GM12873 (cell line): Measurements from ENCODE around the gene NAALADL2.

Experiments
- TF ChIP-seq, protein P1 (sequence below): IDR thresholded peaks from 2 replicates; pipeline ENCODE4 v1.5.1; 2012; ENCODE audit warnings: low read depth, mild to moderate bottlenecking, moderate library complexity, low read length, control low read depth; ENCODE audit not compliant: insufficient read depth; ENCODE audit errors: missing control alignments

The NAALADL2 gene

DNA sequence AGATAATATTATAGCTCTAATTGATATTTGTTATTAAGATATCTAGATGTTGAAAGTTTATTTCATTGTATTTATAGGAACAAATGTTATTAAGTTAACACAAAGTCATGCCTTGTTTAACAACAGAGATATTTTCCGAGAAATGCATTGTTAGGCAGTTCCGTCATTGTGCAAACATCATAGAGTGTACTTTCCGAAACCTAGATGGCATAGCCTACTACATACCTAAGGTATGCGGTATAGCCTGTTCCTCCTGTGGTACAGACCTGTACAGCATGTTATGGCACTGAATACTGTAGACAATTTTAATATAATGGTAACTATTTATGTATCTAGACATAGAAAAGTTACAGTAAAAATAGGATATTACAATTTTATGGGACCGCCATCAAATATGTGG, 114.3 kb downstream of the NAALADL2 start:
- TF ChIP-seq, protein P1, sequence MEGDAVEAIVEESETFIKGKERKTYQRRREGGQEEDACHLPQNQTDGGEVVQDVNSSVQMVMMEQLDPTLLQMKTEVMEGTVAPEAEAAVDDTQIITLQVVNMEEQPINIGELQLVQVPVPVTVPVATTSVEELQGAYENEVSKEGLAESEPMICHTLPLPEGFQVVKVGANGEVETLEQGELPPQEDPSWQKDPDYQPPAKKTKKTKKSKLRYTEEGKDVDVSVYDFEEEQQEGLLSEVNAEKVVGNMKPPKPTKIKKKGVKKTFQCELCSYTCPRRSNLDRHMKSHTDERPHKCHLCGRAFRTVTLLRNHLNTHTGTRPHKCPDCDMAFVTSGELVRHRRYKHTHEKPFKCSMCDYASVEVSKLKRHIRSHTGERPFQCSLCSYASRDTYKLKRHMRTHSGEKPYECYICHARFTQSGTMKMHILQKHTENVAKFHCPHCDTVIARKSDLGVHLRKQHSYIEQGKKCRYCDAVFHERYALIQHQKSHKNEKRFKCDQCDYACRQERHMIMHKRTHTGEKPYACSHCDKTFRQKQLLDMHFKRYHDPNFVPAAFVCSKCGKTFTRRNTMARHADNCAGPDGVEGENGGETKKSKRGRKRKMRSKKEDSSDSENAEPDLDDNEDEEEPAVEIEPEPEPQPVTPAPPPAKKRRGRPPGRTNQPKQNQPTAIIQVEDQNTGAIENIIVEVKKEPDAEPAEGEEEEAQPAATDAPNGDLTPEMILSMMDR = no peak

- TF ChIP-seq, protein P1 = no peak
Measured at GRCh38 chr3:174986685-174987084, 127.6 kb downstream of the NAALADL2 start.

DNA sequence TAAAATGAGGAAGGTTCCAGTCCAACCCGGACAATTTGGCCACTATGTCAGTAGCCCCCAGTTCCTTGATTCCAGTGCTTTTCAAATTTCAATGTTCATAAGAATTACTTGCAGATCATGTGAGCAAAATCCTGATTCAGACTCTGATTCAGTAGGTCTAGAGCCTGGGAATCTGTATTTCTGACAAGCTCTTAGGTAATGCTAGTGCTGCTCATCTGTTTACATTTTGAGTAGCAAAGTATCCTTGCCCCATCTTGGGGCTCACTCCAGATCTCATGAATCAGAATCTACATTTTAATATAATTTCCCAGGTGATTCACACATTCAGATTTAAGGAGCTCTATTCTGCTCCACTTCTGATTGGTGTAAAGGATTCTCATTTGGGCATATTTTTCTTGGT, 142.0 kb downstream of the NAALADL2 start:
- TF ChIP-seq, protein P1 = no peak

DNA sequence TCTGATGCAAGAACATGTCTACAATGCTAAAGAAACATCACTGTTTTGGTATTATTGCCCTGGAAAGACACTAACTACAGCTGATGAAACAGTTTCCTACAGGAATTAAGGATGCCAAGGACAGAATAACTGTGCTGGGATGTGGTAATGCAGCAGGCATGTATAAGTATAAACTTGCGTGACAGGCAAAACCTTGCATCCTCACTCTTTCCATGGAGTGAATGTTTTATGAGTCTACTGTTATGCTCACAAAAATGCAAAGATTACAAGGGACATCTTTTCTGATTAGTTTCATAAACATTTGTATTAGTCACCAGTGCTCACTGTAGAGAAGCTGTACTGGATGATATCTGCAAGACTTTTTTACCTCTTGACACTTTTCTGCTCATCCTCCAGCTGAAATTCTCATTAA, 143.6 kb downstream of the NAALADL2 start:
- TF ChIP-seq, protein P1 = no peak

- TF ChIP-seq, protein P1 = no peak
Measured at GRCh38 chr3:175003590-175003989, 144.5 kb downstream of the NAALADL2 start.

- TF ChIP-seq, protein P1 = no peak
Measured at GRCh38 chr3:175005193-175005592, 146.1 kb downstream of the NAALADL2 start.

DNA sequence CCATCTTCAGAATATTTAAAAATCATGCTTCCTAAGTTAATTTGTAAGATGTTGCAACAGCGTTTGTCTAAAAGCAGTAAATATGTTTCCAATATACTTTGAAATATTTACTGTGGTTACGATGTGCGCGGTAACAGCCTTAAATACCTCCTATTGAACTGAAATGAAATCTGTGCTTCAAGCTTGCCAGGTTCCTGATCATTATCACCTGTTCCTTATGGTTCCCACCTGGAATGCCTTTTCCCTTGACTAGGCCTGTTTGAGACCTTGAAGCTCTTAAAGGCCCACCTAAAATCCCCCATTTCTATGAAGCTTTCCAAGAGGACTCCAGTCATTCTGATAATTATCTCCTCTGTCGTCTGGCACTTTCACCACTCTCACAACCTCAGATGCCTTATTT, 146.7 kb downstream of the NAALADL2 start:
- TF ChIP-seq, protein P1 = no peak

DNA sequence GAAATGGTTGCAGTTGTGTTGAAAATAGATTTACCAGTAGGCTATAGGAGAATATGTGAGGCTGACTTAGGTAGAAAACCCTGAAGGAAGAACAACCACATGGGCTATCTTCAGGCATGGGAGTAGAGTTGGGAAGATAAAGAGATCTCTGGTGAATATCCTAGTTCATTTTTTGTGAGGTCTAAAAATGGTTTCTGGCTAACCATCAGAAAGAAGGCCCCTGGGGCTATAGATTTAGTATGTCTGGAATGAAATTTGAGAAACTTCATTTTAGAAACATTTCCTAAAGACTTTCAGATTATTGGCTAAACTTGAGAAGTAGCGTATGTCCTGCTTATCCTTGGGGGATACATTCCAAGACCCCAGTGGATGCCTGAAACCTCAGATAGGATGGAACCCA, 148.2 kb downstream of the NAALADL2 start:
- TF ChIP-seq, protein P1 = no peak
